ENCODE measurements around the gene FAM174C.

The FAM174C gene

DNA sequence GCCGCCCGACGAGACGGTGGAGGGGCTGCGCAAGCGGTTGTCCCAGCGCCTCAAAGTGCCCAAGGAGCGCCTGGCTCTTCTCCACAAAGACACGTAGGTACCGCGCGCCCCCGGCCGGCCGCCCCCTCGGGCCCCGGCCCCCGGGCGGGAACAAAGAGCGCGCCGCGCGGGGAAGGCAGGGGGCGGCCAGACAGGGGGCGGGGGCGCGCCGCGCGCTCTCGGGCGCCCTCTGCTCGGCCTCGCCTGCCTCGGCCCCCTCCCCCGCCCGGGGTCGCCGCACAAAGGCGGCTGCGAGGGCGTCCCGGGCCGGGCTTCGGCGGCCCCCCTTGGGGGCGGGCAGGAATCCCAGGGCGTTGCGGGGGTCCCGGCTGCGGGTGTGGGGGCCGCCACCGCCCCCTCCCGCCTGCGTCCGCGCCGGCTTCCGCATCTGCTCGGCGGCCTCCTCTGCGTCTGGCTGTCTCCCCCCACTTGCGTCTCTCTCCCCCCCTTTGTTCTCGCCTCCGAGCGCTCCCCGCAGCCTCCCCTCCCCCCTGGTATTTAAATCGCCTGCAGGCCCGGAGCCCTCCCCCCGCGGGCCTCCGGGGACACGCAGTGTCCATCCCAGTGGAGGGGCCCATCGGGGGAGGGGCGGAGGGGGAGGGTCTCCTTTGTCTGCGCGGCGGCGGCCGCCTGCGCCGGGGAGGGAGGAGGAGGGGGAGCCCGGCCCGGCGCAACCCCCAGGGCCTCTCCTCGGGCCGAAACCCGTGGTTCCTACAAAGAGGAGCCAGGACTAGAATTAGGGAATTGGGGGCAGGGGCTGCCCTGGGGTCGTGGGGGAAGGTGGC lies 24.7 kb upstream of the FAM174C start:
- no peak for DNase-seq (ENCODE audit: low read depth in 2 of 2)

DNA sequence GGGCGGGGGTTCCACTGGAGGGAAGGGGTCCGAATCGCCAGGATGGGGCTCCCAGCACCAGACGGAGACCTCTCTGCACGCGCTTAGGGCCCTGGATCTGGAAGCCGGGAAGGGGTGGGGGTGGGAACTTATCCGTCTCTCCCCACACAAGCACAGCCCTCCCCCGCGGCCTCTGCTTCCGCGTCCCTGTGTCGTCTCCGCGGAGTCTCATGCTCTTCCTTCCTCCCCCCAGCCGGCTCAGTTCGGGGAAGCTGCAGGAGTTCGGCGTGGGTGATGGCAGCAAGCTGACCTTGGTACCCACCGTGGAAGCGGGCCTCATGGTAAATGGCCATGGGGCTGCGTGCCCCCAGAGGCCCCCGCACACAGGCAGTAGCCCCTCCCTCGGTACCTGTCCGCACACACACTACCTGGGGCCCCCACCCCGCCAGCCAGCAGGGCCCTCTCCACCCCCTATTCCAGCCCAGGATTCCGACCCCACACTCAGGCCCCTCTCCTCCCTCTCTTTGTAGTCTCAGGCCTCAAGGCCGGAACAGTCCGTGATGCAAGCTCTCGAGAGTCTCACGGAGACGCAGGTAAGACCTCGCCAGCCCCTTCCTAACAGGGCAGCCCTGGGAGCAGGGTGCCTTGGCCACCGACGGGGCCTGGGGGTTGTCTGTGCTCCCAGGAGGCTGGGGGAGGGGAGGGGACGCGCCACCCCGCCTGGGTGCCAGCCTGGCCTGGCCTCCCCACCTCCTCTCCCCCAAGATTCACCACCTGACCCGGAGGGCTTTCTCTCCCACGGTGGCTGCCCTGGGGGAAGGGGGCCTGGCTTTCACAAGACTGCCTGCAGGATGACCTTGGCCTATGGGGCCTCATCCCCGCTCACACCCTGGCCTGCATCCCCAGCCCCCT lies 23.8 kb upstream of the FAM174C start:
- peak in 1 of 2 donors; percentile 48 for DNase-seq (ENCODE audit: low read depth in 2 of 2)

DNA sequence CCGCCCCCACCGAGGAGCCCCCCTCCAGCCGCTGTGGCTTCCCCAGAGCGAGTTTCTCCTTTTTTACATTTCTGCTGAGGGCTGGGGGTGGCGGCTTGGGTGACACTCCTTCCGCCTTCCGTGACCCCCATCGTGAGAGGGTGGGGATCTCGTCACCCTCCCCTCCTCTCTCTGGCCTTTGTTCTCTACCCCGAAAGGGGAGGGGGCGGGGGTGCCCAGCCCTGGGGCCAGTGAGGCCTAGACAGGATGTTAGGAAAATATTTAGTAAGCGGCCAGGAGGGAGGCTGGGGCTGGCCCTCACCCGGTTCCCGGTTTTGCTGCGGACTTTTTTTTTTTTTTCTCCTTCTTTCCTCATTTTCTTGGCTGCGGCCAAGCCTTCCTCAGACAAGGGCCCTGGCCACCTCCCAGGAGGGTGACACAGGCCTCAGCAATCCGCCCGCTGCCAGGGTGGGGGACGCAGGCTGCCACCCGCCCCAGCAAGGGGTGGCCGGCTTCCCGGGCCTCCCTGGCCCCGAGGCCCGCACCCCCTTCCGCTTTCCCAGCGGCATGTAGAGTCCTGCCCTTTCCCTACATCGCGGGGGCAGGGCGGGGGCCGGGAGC lies 23.0 kb upstream of the FAM174C start:
- DNase-seq (ENCODE audit: low read depth in 2 of 2) = peak in 1 of 2 donors; percentile 49

DNA sequence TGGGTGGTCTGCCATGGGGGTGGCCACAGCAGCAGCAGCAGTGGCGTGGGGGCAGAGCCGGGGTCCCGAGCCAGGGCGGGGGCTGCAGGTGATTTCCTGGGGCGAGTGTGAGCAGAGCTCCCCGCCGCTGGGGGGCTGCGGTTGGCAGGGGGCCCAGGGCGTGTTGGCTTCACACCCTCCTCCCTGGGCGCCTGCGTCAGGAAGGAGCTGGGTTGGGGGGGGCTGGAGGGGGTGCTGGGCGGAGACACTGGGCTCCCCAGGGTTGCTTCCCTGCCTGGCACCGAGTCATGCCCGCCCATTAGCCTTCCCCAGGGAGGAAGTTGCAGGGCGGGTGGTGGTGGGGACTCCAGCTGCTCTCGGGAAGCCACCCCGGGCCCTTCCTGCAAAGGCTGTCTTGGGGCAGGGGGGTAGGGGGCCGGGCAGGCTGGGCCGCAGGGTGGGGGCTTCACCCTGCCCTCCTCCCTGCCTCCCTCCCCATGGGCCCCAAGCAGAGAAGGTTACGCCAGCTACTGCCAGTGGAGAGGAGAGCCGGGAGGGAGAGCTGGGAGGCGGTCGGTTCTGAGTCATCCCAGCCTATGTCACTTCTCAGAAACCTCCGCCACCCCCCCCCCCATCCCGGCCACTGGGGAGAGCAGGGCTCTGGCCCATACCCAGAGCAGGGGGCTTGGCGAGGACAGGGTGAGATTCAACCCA lies 22.4 kb upstream of the FAM174C start:
- DNase-seq (ENCODE audit: low read depth in 2 of 2) = peak in 1 of 2 donors; percentile 69

DNA sequence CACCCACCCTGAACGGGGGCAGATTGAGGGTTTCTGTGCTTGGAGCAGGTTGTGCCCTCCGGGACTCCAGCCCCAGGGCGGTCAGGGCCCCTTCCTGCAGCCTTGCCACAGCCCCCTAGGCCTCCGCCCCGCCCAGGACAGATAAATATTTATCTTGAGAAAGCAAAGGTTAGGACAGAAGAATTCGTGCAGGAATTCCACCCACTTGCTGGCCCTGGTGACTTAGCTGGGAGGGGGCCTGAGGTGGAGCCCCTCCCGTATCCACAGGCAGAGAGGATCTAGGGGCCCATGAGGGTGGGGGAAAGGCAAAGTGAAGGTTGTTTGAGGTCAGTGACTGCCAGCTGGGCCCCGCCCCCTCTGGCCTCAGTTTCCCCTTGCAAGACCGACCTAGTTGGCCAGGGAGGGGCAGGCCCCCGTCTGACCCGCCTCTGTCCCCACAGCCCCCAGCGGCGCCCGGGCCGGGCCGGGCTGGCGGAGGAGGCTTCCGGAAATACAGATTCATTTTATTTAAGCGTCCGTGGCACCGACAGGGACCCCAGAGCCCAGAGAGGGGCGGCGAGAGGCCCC lies 21.7 kb upstream of the FAM174C start:
- no peak for DNase-seq (ENCODE audit: low read depth in 2 of 2)

DNA sequence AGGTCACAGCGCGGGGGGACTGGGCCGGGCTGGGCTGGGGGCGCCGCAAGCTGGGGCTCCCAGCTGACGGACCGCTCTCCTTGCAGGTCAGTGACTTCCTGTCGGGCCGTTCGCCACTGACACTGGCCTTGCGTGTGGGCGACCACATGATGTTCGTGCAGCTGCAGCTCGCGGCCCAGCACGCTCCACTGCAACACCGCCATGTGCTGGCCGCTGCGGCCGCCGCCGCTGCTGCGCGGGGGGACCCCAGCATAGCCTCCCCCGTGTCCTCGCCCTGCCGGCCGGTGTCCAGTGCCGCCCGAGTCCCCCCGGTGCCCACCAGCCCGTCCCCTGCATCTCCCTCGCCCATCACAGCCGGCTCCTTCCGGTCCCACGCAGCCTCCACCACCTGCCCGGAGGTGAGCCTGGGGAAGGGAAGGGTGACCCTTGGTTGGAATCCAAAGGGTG lies 21.2 kb upstream of the FAM174C start:
- no peak for DNase-seq (ENCODE audit: low read depth in 2 of 2)

DNA sequence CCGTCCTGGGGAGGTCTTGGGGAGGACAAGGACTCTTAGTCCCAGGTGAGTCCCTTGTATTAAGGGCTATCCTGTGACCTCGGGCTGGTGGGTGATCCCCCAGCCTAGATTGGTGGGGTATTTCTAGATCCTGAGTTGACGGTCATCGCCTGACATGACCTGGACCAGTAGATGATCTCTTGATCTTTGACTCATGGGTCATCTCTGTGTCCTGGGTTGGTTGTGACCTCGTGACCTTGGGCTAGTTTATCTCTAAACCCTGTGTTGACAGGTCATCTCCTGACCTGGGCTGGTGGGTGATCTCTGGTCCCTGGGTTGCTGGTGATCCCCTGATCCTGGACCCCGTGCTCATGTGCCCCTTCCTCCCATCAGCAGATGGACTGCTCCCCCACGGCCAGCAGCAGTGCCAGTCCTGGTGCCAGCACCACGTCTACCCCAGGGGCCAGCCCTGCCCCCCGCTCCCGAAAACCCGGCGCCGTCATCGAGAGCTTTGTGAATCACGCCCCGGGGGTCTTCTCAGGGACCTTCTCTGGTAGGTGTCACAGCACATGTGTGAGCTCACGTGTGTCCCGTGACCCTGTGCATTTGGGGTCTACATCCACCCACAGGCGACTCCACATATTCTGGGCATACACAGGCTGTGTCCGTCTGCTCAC lies 20.7 kb upstream of the FAM174C start:
- DNase-seq (ENCODE audit: low read depth in 2 of 2) = no peak

DNA sequence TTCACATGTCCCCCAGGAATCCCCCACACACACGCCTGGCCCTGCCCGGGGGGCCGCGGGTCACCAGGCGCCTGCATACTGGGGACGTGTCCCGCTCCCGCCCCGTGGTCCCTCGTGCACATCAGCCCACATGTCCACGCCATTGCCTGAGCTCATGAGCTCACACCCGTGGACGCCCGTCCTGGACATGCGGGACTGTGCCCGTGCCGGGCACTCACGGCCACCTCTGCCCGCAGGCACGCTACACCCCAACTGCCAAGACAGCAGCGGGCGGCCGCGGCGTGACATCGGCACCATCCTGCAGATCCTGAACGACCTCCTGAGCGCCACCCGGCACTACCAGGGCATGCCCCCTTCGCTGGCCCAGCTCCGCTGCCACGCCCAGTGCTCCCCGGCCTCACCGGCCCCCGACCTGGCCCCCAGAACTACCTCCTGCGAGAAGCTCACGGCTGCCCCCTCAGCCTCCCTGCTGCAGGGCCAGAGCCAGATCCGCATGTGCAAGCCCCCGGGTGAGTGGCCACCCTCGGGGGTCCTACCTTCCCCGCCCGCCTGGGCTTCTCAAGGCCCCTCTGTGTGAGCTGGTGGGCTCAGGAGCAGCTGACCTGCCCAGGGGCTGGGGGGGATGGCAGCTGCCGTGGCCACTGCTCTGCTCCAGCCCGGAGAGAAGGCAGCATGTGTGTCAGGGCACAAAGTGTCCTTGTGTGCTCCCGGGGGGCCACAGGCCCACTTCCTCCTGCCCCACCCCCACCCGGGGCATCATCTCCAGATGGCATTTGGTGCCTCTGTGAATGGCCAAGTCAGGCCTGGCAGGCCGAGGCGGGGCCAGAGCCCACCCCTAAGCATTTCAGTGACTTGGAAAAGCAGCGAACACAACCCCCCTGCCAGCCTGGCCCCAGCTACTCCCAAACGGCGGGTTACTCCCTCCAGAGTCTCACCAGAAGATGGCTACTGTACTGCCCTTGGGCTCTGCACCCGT lies 19.9 kb upstream of the FAM174C start:
- no peak for DNase-seq (ENCODE audit: low read depth in 2 of 2)

DNA sequence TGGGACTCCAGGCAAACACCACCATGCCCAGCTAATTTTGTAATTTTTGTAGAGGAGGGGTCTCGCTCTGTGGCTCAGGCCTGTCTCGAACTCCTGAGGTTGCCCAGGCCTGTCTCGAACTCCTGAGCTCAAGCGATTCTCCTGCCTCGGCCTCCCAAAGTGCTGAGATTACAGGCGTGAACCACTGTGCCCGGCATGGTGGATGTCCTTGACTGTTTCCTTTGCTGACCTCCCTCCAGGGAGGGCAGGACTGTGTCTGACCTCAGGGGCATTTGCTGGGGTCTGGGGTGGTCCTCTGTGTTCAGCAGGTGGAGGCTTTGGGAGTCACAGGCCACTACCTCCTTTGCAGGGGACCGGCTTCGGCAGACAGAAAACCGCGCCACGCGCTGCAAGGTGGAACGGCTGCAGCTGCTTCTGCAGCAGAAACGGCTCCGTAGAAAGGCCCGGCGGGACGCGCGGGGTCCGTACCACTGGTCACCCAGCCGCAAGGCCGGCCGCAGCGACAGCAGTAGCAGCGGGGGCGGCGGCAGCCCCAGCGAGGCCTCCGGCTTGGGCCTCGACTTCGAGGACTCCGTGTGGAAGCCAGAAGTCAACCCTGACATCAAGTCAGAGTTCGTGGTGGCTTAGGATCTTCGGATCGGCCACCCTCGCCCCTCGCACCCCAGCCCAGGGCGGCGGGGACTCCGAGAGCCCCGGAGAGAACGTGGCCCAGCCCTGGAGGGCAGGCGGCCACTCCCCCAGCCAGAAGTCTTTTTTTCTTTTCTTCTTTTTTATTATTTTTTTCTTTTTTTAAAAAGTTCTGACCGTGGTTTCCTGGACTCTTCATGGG lies 18.5 kb upstream of the FAM174C start:
- DNase-seq (ENCODE audit: low read depth in 2 of 2) = no peak

DNA sequence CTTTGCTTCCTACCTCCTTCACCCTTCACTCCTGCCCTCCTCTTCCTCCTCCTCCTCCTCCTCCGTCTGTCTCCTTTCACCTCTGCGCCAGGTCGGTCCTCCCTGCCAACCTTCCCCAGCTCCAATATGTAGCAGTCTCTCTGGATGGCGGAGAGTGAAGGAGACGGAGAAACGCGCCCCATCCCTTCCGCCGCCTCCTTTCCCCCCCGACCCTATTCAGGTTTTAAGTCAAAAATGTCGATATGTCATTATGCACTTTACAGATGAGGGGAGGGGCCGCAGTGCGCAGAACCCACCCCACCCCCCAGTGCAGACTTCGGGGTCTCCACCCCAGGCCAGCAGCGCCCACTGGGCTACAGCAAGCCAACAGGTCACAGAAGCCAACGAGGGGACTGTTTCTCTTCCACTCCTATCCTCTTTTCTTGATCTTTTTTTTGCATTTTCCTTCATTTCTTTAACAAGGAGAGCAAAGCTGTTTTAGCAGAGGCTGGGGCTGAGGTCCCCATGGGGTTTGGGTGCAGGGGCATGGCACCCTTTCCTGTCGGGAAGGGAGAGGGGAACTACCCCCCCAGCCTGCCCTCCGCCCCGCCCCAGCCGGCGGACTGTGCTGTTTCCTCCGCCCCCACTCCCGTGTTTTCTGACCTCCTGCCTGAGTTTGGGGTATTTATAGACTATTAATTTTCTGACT lies 17.7 kb upstream of the FAM174C start:
- DNase-seq (ENCODE audit: low read depth in 2 of 2) = no peak

DNA sequence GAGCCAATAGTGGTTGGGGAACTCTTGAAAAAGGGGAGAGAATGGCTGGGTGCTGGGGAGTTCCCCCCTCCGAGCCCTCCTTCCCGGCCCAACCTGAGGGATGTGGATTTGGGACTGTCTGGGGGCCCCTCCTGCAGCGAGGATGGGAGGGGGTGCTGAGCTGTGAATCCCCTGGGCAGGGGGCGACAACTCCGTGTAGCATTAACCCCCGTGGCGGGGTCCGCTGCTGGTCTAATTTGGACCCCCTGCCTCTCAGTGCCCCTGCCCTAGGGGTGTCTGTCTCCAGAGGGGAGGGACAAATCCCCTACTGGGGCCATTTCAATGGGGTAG lies 17.2 kb upstream of the FAM174C start:
- DNase-seq (ENCODE audit: low read depth in 2 of 2) = no peak

DNA sequence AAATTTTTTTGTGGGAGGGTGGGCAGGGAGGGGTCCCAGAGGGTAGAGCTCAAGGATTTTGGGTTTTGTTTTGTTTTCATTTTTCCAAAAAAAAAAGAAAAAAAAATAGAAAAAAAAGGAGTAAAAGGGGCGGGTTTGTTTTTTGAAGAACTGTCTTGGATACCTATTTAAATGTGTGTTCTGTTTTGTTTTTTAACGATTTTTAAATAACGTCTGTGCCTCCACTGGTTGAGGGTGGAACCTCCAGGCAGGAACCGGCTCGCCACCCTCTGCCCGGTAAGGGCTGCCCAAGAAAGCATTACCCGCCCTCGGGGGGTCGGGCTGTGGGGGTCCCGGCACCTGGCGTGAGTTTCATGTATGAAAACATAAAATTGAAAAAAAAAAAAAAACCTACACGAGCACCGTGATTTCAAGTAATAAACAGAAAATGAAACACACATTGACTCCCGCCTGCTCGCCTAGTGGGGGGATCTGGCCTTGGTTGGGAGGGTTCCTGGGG lies 16.6 kb upstream of the FAM174C start:
- DNase-seq (ENCODE audit: low read depth in 2 of 2) = no peak

DNA sequence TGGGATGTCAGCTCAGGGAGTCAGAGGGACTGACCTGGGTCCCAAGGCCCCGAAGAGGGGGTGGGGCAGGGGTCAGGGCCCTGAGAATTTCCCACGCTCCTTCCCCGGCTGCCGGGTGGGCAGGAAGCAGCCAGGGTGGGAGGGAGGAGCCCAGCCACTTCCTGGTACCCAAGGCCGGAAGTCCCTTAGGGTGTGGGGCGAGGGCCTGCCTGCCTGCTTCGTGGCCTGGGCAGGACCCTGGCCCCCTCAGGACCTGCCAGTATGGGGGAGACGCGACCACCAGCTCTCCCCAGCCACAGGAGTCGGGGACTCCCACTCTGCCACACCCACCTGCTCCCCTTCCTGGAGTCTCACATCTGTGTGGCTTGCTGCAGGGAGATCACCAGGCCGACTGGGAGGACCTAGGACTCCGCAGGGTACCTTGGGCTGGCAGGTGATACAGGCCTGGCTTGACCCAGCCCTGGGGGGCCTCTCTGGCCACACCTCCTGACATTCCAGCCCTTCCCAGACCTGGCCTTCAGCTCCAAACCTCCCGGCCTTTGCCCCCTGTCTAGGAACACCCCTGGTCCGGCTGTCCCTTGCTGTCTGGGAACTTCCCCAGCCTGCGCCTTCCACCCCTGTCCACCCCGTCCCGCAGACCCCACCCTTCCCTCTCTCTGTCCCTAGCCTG lies 16.0 kb upstream of the FAM174C start:
- peak in 1 of 2 donors; percentile 63 for DNase-seq (ENCODE audit: low read depth in 2 of 2)

DNA sequence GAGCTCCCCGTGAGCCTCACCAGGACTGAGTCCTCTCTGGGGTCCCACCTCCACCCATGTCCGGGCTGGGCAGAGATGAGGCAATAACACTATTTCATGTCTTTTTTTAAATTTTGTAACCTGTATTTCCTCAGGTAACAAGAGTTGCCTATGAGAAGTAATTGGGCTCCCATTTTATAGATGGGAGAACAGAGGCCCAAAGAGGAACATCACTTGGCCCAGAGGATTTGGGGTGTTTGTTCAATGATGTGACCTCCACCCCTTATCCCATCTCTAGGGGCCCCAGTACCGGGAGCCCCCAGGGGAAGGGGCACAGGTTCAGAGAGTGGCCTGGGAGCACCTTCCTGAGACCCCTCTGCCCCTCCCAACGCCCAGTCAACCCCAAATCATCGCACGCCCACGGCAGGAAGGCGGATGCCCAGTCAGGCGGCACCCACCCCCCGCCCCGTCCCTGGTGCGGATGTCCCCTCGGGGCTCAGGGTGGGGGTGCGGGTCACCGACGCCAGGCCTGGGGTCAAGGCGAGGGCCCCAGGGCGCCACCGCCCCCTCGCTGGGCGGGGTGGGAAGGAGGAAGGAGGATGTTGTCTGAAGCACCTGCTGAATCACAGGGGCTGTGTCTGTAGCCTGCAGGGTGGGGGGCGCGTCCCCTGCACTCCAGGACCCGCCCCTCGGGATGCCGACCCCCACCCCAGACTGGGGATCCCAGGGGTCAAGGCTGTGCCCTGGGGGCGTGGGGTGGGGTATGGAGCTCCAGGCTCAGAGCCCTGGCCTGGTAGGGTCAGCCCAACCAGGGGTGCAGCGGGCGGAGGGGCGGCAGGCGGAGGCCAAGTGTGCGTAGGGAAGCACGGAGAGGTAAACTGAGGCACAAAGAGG lies 15.2 kb upstream of the FAM174C start:
- no peak for DNase-seq (ENCODE audit: low read depth in 2 of 2)

DNA sequence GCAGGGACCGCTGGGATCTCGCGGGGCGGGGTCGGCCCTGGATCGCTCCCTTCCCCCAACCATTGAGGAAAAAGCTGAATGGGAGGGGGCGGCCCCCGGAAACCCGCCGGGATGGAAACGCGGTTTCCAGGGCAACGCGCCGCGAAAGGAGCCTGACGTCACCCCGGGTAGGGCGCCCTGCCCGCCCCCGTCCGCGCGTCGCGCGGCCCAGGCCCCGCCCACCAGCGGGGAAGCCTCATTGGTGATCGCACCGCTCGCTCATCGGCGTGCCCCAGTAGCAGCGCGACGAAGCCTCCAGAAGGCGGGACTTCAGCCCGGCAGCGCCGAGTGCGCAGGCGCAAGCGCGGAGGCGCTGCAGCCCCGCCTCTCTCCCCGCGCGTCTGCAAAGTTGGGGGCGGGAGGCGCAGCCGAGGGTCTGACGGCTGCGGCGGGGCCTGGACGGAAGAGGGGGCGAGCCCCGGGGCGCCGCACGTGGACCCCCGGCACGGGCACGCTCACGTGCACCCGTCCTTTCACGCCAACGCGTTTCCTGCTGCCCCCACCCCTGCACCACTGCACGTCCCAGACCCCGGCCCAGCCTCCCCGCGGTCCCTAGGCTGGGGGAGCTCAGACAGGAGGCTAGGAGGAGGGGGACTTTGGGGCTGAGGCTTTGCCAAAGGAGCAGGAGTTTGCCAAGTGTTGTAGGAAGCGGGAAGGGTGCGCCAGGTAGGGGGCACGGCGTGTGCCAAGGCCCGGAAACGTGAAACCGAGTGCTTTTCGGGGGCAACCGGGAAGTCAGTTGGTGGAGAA lies 14.4 kb upstream of the FAM174C start:
- DNase-seq (ENCODE audit: low read depth in 2 of 2) = peak; percentile 95

DNA sequence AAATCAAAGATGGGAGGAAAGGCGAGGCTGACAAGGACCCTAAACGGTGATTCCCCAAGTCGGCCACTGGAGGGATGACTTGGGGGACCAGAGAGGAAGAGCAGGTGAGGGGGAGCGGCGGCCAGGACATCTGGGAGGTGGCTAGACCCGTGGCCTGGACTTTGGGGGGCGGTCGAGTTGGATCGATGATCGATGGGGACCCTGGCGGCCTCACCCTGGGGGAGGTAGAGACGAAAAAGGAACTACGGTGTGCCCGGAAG lies 13.9 kb upstream of the FAM174C start:
- DNase-seq (ENCODE audit: low read depth in 2 of 2) = no peak
